Adipocyte (in vitro differentiated cells): ENCODE data around the gene MEX3D.
A peak's percentile ranks its signal among the peaks of the same experiment; 100 is the strongest.

Experiments used
- DNase-seq: peaks from one replicate; pipeline ENCODE4 v3.0.0-alpha.2; 2015; ENCODE audit warnings: low read depth
- H3K27me3 ChIP-seq: replicated peaks from 2 replicates; pipeline ENCODE4 v1.7.0; 2013; ENCODE audit warnings: mild to moderate bottlenecking, low read length, moderate library complexity; ENCODE audit not compliant: control insufficient read depth, insufficient read depth
- H3K36me3 ChIP-seq: 2 replicates; pipeline ENCODE4 v1.7.0; 2013; ENCODE audit warnings: low read length, mild to moderate bottlenecking, moderate library complexity; ENCODE audit not compliant: control insufficient read depth, insufficient read depth, severe bottlenecking
- H3K4me1 ChIP-seq: 2 replicates; pipeline ENCODE4 v1.7.0; 2013; ENCODE audit warnings: mild to moderate bottlenecking, low read length, moderate library complexity; ENCODE audit not compliant: control insufficient read depth, insufficient read depth
- H3K4me3 ChIP-seq: 2 replicates; pipeline ENCODE4 v1.7.0; 2013; ENCODE audit warnings: mild to moderate bottlenecking, low read length, moderate library complexity
- H3K9ac ChIP-seq: 2 replicates; pipeline ENCODE4 v1.7.0; 2013; ENCODE audit warnings: mild to moderate bottlenecking, low read length, moderate library complexity
- H3K9me3 ChIP-seq: 2 replicates; pipeline ENCODE4 v1.7.0; 2013; ENCODE audit warnings: mild to moderate bottlenecking, low read length, moderate library complexity; ENCODE audit not compliant: control insufficient read depth

MEX3D gene

GRCh38 chr19:1568320-1569019 lies at the start of gene MEX3D:
Gene MEX3D (minus strand): TSS chr19:1568325. CDS start chr19:1568058, 267 bp downstream.
- peak; percentile 91 for DNase-seq
- Histone ChIP-seq H3K9me3 (no peaks in the 10 kb centered on the region), H3K36me3 (no peaks in the 10 kb centered on the region), H3K4me1 (peaks cover 3% of the 10 kb centered on the region), H3K27me3 (no peaks in the 10 kb centered on the region), H3K9ac (peak within 1 kb of the TSS; percentile 86), H3K4me3 (peak within 1 kb of the TSS; percentile 82)

GRCh38 chr19:1616875-1617274 lies 48.8 kb upstream of the MEX3D start:
- Histone ChIP-seq H3K27me3 (no peaks in the 10 kb centered on the region), H3K4me1 (no peaks in the 10 kb centered on the region), H3K9me3 (no peaks in the 10 kb centered on the region), H3K4me3 (no peak overlapping the region), H3K9ac (no peak overlapping the region), H3K36me3 (peaks cover 39% of the 10 kb centered on the region)
- no peak for DNase-seq

- H3K27me3 ChIP-seq, result no peaks in the 10 kb centered on the region
- H3K36me3 ChIP-seq, result peaks cover 41% of the 10 kb centered on the region
- H3K4me3 ChIP-seq, result no peak overlapping the region
- H3K9me3 ChIP-seq, result no peaks in the 10 kb centered on the region
- no peaks in the 10 kb centered on the region for H3K4me1 ChIP-seq
- no peak overlapping the region for H3K9ac ChIP-seq
- DNase-seq, result no peak
Measured at GRCh38 chr19:1616396-1616795, 48.3 kb upstream of the MEX3D start.

- no peaks in the 10 kb centered on the region for H3K4me1 ChIP-seq
- no peak overlapping the region for H3K4me3 ChIP-seq
- no peak for DNase-seq
- H3K27me3 ChIP-seq, result no peaks in the 10 kb centered on the region
- peaks cover 45% of the 10 kb centered on the region for H3K36me3 ChIP-seq
- no peak overlapping the region for H3K9ac ChIP-seq
- no peaks in the 10 kb centered on the region for H3K9me3 ChIP-seq
Measured at GRCh38 chr19:1615156-1615765, 47.1 kb upstream of the MEX3D start.

- no peak for DNase-seq
- Histone ChIP-seq H3K9ac (no peak overlapping the region), H3K9me3 (no peaks in the 10 kb centered on the region), H3K27me3 (no peaks in the 10 kb centered on the region), H3K36me3 (peaks cover 46% of the 10 kb centered on the region), H3K4me1 (no peaks in the 10 kb centered on the region), H3K4me3 (no peak overlapping the region)
Measured at GRCh38 chr19:1613808-1614570, 45.9 kb upstream of the MEX3D start.

GRCh38 chr19:1613146-1613545 lies 45.0 kb upstream of the MEX3D start:
- no peak overlapping the region for H3K4me3 ChIP-seq
- H3K36me3 ChIP-seq, result peaks cover 42% of the 10 kb centered on the region
- no peaks in the 10 kb centered on the region for H3K27me3 ChIP-seq
- H3K9me3 ChIP-seq, result no peaks in the 10 kb centered on the region
- H3K4me1 ChIP-seq, result peaks cover 6% of the 10 kb centered on the region
- H3K9ac ChIP-seq, result no peak overlapping the region
- DNase-seq, result no peak

- no peak for DNase-seq
- no peak overlapping the region for H3K9ac ChIP-seq
- H3K27me3 ChIP-seq, result no peaks in the 10 kb centered on the region
- no peaks in the 10 kb centered on the region for H3K9me3 ChIP-seq
- H3K36me3 ChIP-seq, result peaks cover 40% of the 10 kb centered on the region
- H3K4me1 ChIP-seq, result peaks cover 6% of the 10 kb centered on the region
- H3K4me3 ChIP-seq, result no peak overlapping the region
Measured at GRCh38 chr19:1612114-1613086, 44.3 kb upstream of the MEX3D start.

- no peaks in the 10 kb centered on the region for H3K9me3 ChIP-seq
- no peak overlapping the region for H3K4me3 ChIP-seq
- H3K36me3 ChIP-seq, result peaks cover 36% of the 10 kb centered on the region
- H3K4me1 ChIP-seq, result peaks cover 7% of the 10 kb centered on the region
- no peak overlapping the region for H3K9ac ChIP-seq
- DNase-seq, result no peak
- H3K27me3 ChIP-seq, result no peaks in the 10 kb centered on the region
Measured at GRCh38 chr19:1611353-1611752, 43.2 kb upstream of the MEX3D start.

- no peaks in the 10 kb centered on the region for H3K9me3 ChIP-seq
- H3K36me3 ChIP-seq, result peaks cover 36% of the 10 kb centered on the region
- H3K27me3 ChIP-seq, result no peaks in the 10 kb centered on the region
- no peak for DNase-seq
- H3K4me1 ChIP-seq, result peaks cover 10% of the 10 kb centered on the region
- H3K4me3 ChIP-seq, result no peak overlapping the region
- no peak overlapping the region for H3K9ac ChIP-seq
Measured at GRCh38 chr19:1610579-1610978, 42.5 kb upstream of the MEX3D start.

GRCh38 chr19:1609680-1610474 lies 41.8 kb upstream of the MEX3D start:
- Histone ChIP-seq H3K36me3 (peaks cover 32% of the 10 kb centered on the region), H3K27me3 (no peaks in the 10 kb centered on the region), H3K9ac (no peak overlapping the region), H3K4me3 (no peak overlapping the region), H3K4me1 (peaks cover 10% of the 10 kb centered on the region), H3K9me3 (no peaks in the 10 kb centered on the region)
- no peak for DNase-seq
